Breast epithelium (tissue), 4 donors: ENCODE measurements around the gene KLRC3. TPM values are rescaled to one million over a fixed set of nuclear protein-coding genes. Genes with fewer than 3 reads are reported as not detected.
"Not testable (repeated sequence)": the region's sequence is repeated elsewhere in the genome, so short reads cannot be mapped to it uniquely, and the experiment has no call there.

Source experiments
- DNase-seq, 2 donors: peaks; one replicate each; pipeline ENCODE4 v3.0.0-alpha.2; 2019; ENCODE audit warnings: low spot score in 2 of 2
- H3K27ac ChIP-seq, 2 donors: fragments of 200-600 bp; sonication (generic) in 1 of 2; one replicate each; pipeline ENCODE4 v1.5.1; 2016 to 2019; ENCODE audit warnings: mild to moderate bottlenecking in 1 of 2
- H3K27me3 ChIP-seq, 2 donors: fragments of 200-600 bp; sonication (generic) in 1 of 2; one replicate each; pipeline versions ENCODE4 v1.5.1 to v1.6.0; 2017 to 2019; ENCODE audit warnings: control low read depth in 1 of 2, mild to moderate bottlenecking in 1 of 2
- H3K36me3 ChIP-seq: fragments of 200-600 bp; one replicate; pipeline ENCODE4 v1.5.1; 2019
- H3K4me1 ChIP-seq, 2 donors: fragments of 200-600 bp; sonication (generic); one replicate each; pipeline ENCODE4 v1.5.1; 2016 to 2019; ENCODE audit warnings: control low read depth in 1 of 2
- H3K4me3 ChIP-seq, 3 donors: fragments of 200-600 bp; sonication (generic); 1 replicate in 2 of 3; 2 replicates in 1 of 3; pipeline ENCODE4 v1.5.1; 2016 to 2019; ENCODE audit warnings: mild to moderate bottlenecking in 3 of 3, moderate library complexity in 2 of 3
- H3K9me3 ChIP-seq, 2 donors: fragments of 200-600 bp; sonication (generic) in 1 of 2; one replicate each; pipeline ENCODE4 v1.5.1; 2016 to 2019; ENCODE audit warnings: control low read depth in 1 of 2
- POLR2A ChIP-seq: fragments of 450-650 bp; IDR thresholded peaks from one replicate; pipeline ENCODE4 v1.6.1; 2016; ENCODE audit warnings: antibody characterized with exemption, mild to moderate bottlenecking, moderate library complexity
- POLR2AphosphoS5 ChIP-seq, 3 donors: sonication (generic); formaldehyde crosslinking; IDR thresholded peaks; one replicate each; pipeline ENCODE4 v1.6.1; 2017; ENCODE audit warnings: antibody characterized with exemption in 3 of 3
- intact Hi-C: fragments of 100-400 bp; cut with DNase I; formaldehyde crosslinking; loops from one replicate; pipeline ENCODE4 v1.15.1; 2023; ENCODE audit warnings: low total_unique reads
- total RNA-seq, 3 donors: library from RNA; depleted of rRNA; stranded (reverse); fragments of >200 nt; gene quantifications; one replicate each; pipeline ENCODE4 v1.1.0, GENCODE V29; 2016
- TF ChIP-seq, protein P1 (sequence below), 3 donors: fragments of 450-650 bp; IDR thresholded peaks; one replicate each; pipeline ENCODE4 v1.5.1; 2016 to 2017; ENCODE audit warnings: antibody characterized with exemption in 3 of 3, mild to moderate bottlenecking in 3 of 3, moderate library complexity in 3 of 3

The KLRC3 gene
- total RNA-seq, 3 donors from 2014 or later, result not detected

DNA sequence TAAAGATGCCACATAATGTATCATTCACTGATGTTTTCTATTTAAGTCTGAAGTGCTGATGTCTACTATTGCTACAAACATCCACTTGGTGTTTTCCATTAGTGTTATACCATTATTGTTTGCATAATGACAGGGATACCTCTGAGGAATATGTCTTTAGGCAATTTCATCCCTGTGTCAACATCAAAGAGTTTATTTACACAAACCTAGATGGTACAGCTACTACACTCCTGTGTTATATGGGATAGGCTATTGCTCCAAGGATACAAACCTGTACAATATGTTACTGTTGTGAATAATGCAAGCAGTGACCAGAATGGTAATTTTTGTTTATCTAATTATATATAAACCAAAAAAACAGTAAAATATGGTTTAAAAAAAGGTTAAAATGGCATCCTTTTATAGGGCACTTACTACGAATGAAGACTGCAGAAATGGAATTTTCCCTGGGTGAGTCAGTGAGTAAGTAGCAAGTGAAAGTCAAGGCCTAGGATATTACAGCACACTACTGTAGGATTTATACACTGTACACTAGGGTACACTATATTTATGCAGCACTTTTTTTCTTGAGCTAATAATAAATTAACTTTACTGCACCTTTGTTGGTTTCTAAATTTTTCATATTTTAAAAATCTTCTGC, 4.0 kb upstream of the KLRC3 start:
- intact Hi-C loops, H3K27ac ChIP-seq, H3K4me1 ChIP-seq, H3K9me3 ChIP-seq, H3K36me3 ChIP-seq, DNase-seq, H3K4me3 ChIP-seq, H3K27me3 ChIP-seq: not testable (repeated sequence)

DNA sequence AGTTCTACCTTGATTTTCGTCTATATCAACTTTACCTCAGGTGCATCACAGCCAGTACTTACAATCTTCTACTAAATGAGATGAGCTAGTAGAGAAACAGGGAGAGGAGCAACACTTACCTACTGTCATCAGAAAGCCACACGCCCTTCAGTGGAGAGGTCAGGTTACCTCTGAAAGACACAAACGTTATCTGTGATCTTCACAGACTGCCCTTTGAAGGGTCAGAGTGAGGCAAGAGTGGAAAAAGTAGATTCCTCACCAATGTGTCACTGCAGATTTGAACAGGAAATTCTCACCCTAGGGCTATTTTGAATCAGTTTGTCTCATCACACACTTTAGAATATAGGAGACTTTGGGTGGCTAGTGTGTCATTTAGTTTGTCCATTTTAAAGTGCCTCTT, 1.8 kb upstream of the KLRC3 start:
- H3K27me3 ChIP-seq, DNase-seq, intact Hi-C loops, H3K27ac ChIP-seq, H3K4me1 ChIP-seq, H3K4me3 ChIP-seq, H3K9me3 ChIP-seq, H3K36me3 ChIP-seq: not testable (repeated sequence)

DNA sequence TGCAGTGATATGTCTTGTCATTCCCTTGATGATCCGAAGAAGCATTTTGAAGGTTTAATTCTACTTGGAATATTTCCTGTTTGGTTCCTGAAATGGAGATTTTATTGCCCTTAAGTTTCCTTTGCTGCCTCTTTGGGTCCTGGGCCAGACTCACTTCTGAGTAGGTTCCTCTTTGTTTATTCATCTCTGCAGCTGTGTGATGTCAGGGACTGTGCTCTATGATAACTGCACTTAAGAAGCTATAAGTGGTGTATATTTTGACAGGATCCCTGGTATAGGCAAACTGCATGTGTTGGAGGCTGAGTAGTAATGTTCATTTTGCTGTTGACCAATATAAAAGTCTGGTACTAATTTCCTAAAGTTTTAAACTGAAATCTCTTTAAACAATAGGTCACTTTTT, 11.0 kb downstream of the KLRC3 start, which contains the start of gene KLRC4:
Gene KLRC4, minus strand, starts transcription at position 366 of the 400 bp plus-strand sequence. Its CDS starts 182 bp downstream, at position 184.
- no peak for DNase-seq
- H3K4me3 ChIP-seq, result no peak within 1 kb of the TSS
- H3K27me3 ChIP-seq, result no peaks in the 10 kb centered on the region
- TF ChIP-seq POLR2AphosphoS5 (IDR thresholded peaks at IDR 0.05), result no peak
- no peak for TF ChIP-seq POLR2A
- TF ChIP-seq, protein P1, sequence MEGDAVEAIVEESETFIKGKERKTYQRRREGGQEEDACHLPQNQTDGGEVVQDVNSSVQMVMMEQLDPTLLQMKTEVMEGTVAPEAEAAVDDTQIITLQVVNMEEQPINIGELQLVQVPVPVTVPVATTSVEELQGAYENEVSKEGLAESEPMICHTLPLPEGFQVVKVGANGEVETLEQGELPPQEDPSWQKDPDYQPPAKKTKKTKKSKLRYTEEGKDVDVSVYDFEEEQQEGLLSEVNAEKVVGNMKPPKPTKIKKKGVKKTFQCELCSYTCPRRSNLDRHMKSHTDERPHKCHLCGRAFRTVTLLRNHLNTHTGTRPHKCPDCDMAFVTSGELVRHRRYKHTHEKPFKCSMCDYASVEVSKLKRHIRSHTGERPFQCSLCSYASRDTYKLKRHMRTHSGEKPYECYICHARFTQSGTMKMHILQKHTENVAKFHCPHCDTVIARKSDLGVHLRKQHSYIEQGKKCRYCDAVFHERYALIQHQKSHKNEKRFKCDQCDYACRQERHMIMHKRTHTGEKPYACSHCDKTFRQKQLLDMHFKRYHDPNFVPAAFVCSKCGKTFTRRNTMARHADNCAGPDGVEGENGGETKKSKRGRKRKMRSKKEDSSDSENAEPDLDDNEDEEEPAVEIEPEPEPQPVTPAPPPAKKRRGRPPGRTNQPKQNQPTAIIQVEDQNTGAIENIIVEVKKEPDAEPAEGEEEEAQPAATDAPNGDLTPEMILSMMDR (IDR thresholded peaks at IDR 0.05), result no peak
- no peaks in the 10 kb centered on the region for H3K36me3 ChIP-seq
- no peak within 1 kb of the TSS for H3K27ac ChIP-seq
- H3K4me1 ChIP-seq, result no peaks in the 10 kb centered on the region
- H3K9me3 ChIP-seq, result no peaks in the 10 kb centered on the region
- intact Hi-C loops, result no loop called here

DNA sequence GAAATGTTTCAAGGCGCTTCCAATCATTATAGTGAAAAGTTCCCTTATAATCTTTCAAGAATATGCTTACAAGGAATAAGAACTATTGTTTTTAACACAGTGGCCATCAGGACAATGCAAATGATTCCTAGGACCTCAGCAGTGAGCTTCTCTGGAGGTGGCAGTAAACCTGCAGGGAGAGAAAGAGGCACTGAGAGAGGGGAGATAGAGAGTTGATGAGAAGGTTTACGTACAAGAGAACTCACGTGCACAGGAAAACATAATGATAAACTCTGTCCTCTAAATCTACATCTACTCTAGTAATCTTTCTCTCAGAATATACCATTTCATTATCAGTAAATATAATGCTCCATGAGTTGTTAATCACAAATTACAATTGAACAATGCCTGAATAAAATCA, 11.6 kb downstream of the KLRC3 start:
- no peak for DNase-seq
- Histone ChIP-seq H3K9me3 (no peaks in the 10 kb centered on the region), H3K4me1 (no peaks in the 10 kb centered on the region), H3K4me3 (no peak overlapping the region), H3K27me3 (no peaks in the 10 kb centered on the region), H3K36me3 (no peaks in the 10 kb centered on the region), H3K27ac (no peak overlapping the region)
- intact Hi-C loops, result no loop called here
- TF ChIP-seq POLR2AphosphoS5 (IDR thresholded peaks at IDR 0.05), result no peak
- TF ChIP-seq, protein P1 (IDR thresholded peaks at IDR 0.05), result no peak
- TF ChIP-seq POLR2A, result no peak

DNA sequence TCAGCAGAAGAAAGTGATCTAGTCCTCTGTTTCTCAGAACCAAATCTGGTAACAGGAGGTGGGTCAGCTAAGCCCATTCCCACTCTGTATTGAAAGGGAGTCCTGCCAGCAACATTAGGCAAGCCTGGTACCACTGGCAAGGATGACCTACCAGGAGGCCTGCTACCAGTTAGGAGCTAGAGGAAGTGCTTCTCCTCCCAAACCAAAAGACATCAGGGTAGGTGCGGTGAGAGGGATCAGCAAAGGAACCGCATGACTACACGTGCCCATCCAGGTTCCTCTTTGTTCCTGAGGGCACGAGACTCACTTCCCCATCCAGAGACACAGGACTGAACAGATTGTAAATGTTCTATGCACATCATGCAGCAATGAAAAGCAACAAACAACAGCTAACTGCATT, 13.7 kb downstream of the KLRC3 start:
- Histone ChIP-seq H3K4me3 (no peak overlapping the region), H3K9me3 (no peaks in the 10 kb centered on the region), H3K27me3 (no peaks in the 10 kb centered on the region), H3K27ac (no peak overlapping the region), H3K36me3 (no peaks in the 10 kb centered on the region), H3K4me1 (no peaks in the 10 kb centered on the region)
- intact Hi-C loops, result no loop called here
- no peak for DNase-seq
- TF ChIP-seq POLR2AphosphoS5 (IDR thresholded peaks at IDR 0.05) (no peak), POLR2A (no peak)
- TF ChIP-seq, protein P1 (IDR thresholded peaks at IDR 0.05), result no peak

DNA sequence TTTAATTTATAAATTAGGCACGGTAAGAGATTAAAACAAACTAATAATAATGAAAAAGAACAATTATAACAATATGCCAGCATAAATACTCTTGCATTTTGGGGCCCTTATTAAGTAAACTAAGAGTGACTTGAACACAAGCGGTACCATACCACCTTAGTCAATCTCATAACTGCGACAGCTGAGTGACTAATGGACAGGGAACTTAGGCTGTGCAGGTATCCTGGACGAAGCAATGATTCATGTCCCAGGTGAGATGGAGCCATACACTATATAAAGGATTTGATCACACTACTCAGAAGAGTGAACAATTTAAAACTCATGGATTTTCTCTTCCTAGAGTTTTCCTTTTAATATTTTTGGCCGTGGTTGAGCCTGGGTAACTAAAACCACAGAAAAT, 15.1 kb downstream of the KLRC3 start:
- no peak overlapping the region for H3K4me3 ChIP-seq
- DNase-seq, result no peak
- TF ChIP-seq POLR2A, result no peak
- TF ChIP-seq, protein P1 (IDR thresholded peaks at IDR 0.05), result no peak
- no peak for TF ChIP-seq POLR2AphosphoS5 (IDR thresholded peaks at IDR 0.05)

More for the DNA sequence above, 15.1 kb downstream of the KLRC3 start:
- no peaks in the 10 kb centered on the region for H3K4me1 ChIP-seq
- intact Hi-C loops, result no loop called here
- no peaks in the 10 kb centered on the region for H3K9me3 ChIP-seq
- H3K27ac ChIP-seq, result no peak overlapping the region
- H3K36me3 ChIP-seq, result no peaks in the 10 kb centered on the region
- H3K27me3 ChIP-seq, result no peaks in the 10 kb centered on the region
